Measurements from ENCODE around the gene UCP2.
"Not testable (repeated sequence)": the region's sequence is repeated elsewhere in the genome, so short reads cannot be mapped to it uniquely, and the experiment has no call there.

The UCP2 gene

GRCh38 chr11:73949912-73950311, 32.7 kb downstream of the UCP2 start:
- Histone ChIP-seq H3K36me3 (ENCODE audit: insufficient read depth, low read length) (no peaks in the 10 kb centered on the region), H2AFZ (ENCODE audit: low read length, unreplicated experiment) (no peak overlapping the region), H3K4me3 (ENCODE audit: low read depth, low read length) (no peak overlapping the region), H3K79me2 (ENCODE audit: control insufficient read depth, insufficient read depth, low read length, unreplicated experiment) (no peaks in the 10 kb centered on the region), H3K27ac (ENCODE audit: low read depth, low read length) (no peak overlapping the region), H3K27me3 (ENCODE audit: insufficient read depth, low read length) (no peaks in the 10 kb centered on the region), H3K4me1 (ENCODE audit: control insufficient read depth, insufficient read depth, low read length, unreplicated experiment) (no peaks in the 10 kb centered on the region)

- Histone ChIP-seq H3K4me1 (ENCODE audit: control insufficient read depth, insufficient read depth, low read length, unreplicated experiment) (no peaks in the 10 kb centered on the region), H3K27ac (ENCODE audit: low read depth, low read length) (no peak overlapping the region), H3K79me2 (ENCODE audit: control insufficient read depth, insufficient read depth, low read length, unreplicated experiment) (no peaks in the 10 kb centered on the region), H3K4me3 (ENCODE audit: low read depth, low read length) (no peak overlapping the region), H2AFZ (ENCODE audit: low read length, unreplicated experiment) (no peak overlapping the region), H3K27me3 (ENCODE audit: insufficient read depth, low read length) (no peaks in the 10 kb centered on the region), H3K36me3 (ENCODE audit: insufficient read depth, low read length) (no peaks in the 10 kb centered on the region)
These were observed 33.4 kb downstream of the UCP2 start for GRCh38 chr11:73949246-73949645.

- Histone ChIP-seq H2AFZ (ENCODE audit: low read length, unreplicated experiment) (no peak overlapping the region), H3K36me3 (ENCODE audit: insufficient read depth, low read length) (no peaks in the 10 kb centered on the region), H3K27ac (ENCODE audit: low read depth, low read length) (no peak overlapping the region), H3K27me3 (ENCODE audit: insufficient read depth, low read length) (no peaks in the 10 kb centered on the region), H3K79me2 (ENCODE audit: control insufficient read depth, insufficient read depth, low read length, unreplicated experiment) (no peaks in the 10 kb centered on the region), H3K4me1 (ENCODE audit: control insufficient read depth, insufficient read depth, low read length, unreplicated experiment) (no peaks in the 10 kb centered on the region), H3K4me3 (ENCODE audit: low read depth, low read length) (no peak overlapping the region)
These were observed 35.7 kb downstream of the UCP2 start for GRCh38 chr11:73946798-73947458.

- H3K4me1 ChIP-seq (ENCODE audit: control insufficient read depth, insufficient read depth, low read length, unreplicated experiment), result no peaks in the 10 kb centered on the region
- no peak overlapping the region for H3K4me3 ChIP-seq (ENCODE audit: low read depth, low read length)
- no peaks in the 10 kb centered on the region for H3K27me3 ChIP-seq (ENCODE audit: insufficient read depth, low read length)
- H3K27ac ChIP-seq (ENCODE audit: low read depth, low read length), result no peak overlapping the region
- H3K36me3 ChIP-seq (ENCODE audit: insufficient read depth, low read length), result no peaks in the 10 kb centered on the region
- no peak overlapping the region for H2AFZ ChIP-seq (ENCODE audit: low read length, unreplicated experiment)
- no peaks in the 10 kb centered on the region for H3K79me2 ChIP-seq (ENCODE audit: control insufficient read depth, insufficient read depth, low read length, unreplicated experiment)
These were observed 37.2 kb downstream of the UCP2 start for GRCh38 chr11:73945396-73945795.

DNA sequence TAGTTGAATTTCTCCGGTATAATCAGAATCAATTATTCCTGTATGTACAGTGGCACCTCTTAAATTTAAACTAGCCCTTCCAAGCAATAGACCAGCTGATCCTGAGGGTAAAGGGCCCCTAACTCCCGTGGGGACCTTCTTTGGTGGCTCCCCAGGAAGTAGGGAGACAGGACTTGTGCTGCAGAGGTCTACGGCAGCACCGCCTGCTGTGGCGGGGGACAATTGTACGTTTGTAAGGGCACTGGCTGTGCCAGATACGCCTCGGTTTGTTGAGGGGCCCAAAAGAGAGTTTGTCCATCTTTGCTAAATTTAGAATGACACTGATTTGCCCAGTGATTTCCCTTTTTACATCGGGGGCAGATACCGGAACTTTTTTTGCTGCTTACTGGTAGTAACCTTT, 37.7 kb downstream of the UCP2 start:
- H3K27me3 ChIP-seq (ENCODE audit: insufficient read depth, low read length), result no peaks in the 10 kb centered on the region
- no peaks in the 10 kb centered on the region for H3K79me2 ChIP-seq (ENCODE audit: control insufficient read depth, insufficient read depth, low read length, unreplicated experiment)
- no peak overlapping the region for H3K4me3 ChIP-seq (ENCODE audit: low read depth, low read length)
- no peak overlapping the region for H2AFZ ChIP-seq (ENCODE audit: low read length, unreplicated experiment)
- no peaks in the 10 kb centered on the region for H3K4me1 ChIP-seq (ENCODE audit: control insufficient read depth, insufficient read depth, low read length, unreplicated experiment)
- H3K36me3 ChIP-seq (ENCODE audit: insufficient read depth, low read length), result no peaks in the 10 kb centered on the region
- H3K27ac ChIP-seq (ENCODE audit: low read depth, low read length), result no peak overlapping the region

GRCh38 chr11:73944085-73944484, 38.6 kb downstream of the UCP2 start:
- Histone ChIP-seq H3K27me3 (ENCODE audit: insufficient read depth, low read length) (no peaks in the 10 kb centered on the region), H3K4me3 (ENCODE audit: low read depth, low read length) (no peak overlapping the region), H3K36me3 (ENCODE audit: insufficient read depth, low read length) (no peaks in the 10 kb centered on the region), H3K4me1 (ENCODE audit: control insufficient read depth, insufficient read depth, low read length, unreplicated experiment) (no peaks in the 10 kb centered on the region), H3K79me2 (ENCODE audit: control insufficient read depth, insufficient read depth, low read length, unreplicated experiment) (no peaks in the 10 kb centered on the region), H2AFZ (ENCODE audit: low read length, unreplicated experiment) (no peak overlapping the region), H3K27ac (ENCODE audit: low read depth, low read length) (no peak overlapping the region)

DNA sequence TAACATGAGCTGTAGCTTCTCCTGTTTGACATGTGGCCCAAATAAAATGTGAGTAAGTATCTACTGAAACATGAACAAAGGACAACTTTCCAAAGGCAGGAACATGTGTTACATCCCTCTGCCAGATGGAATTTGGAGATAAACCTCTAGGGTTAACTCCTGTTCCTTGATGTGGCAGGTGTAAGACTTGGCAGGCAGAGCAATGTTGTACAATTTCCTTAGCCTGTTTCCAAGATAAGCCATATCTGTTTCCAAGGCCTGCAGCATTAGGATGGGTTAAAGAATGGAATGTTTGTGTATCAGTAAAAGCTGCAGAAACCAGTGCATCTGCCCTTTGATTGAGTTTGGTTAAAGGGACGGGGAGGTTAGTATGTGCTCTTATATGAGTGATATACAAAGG, 40.6 kb downstream of the UCP2 start:
- Histone ChIP-seq H3K4me3 (ENCODE audit: low read depth, low read length) (no peak overlapping the region), H3K27ac (ENCODE audit: low read depth, low read length) (no peak overlapping the region), H3K27me3 (ENCODE audit: insufficient read depth, low read length) (no peaks in the 10 kb centered on the region), H3K79me2 (ENCODE audit: control insufficient read depth, insufficient read depth, low read length, unreplicated experiment) (no peaks in the 10 kb centered on the region), H3K36me3 (ENCODE audit: insufficient read depth, low read length) (peaks cover 4% of the 10 kb centered on the region; the same call in 1 of the 2 replicates), H3K4me1 (ENCODE audit: control insufficient read depth, insufficient read depth, low read length, unreplicated experiment) (no peaks in the 10 kb centered on the region), H2AFZ (ENCODE audit: low read length, unreplicated experiment) (no peak overlapping the region)

DNA sequence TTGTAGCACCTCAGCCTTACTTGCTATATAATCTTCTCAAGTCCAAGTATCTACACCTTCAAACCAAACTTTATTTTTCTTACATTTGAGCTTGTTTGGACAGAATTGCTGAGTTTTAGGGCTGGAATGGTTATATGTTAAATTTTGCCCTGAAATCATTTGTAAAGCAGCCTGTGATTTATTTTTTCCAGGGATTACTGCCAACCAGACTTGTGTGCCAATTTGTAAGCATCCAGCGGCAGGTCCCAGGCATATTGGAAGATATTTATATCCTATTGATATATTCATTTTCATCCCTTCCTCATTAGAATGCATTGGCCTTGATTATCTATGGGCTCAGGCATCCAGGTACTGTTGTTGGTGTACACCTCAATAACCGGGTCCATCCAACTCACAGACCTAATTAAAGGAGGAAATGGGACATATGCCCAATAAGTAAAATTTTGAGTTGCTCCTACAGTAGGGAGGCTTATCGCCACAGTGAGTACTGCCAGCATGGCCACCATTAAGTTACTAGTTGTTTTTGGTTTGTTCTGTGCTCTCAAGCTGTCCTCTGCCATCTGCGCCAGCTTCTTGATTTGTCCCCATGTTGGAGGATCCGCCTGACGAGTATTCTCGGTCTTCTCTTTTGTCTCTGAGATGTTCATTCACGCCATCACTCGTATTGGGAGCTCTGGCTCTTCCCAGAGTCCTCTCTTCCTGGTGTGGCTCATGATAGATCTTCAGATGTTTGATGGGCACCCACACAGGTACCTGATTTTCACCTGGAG, 41.7 kb downstream of the UCP2 start:
- H3K27me3 ChIP-seq (ENCODE audit: insufficient read depth, low read length), result no peaks in the 10 kb centered on the region
- H3K27ac ChIP-seq (ENCODE audit: low read depth, low read length), result no peak overlapping the region
- no peaks in the 10 kb centered on the region for H3K79me2 ChIP-seq (ENCODE audit: control insufficient read depth, insufficient read depth, low read length, unreplicated experiment)
- H3K36me3 ChIP-seq (ENCODE audit: insufficient read depth, low read length), result peaks cover 4% of the 10 kb centered on the region; the same call in 1 of the 2 replicates
- no peak overlapping the region for H3K4me3 ChIP-seq (ENCODE audit: low read depth, low read length)
- H3K4me1 ChIP-seq (ENCODE audit: control insufficient read depth, insufficient read depth, low read length, unreplicated experiment), result no peaks in the 10 kb centered on the region
- no peak overlapping the region for H2AFZ ChIP-seq (ENCODE audit: low read length, unreplicated experiment)

DNA sequence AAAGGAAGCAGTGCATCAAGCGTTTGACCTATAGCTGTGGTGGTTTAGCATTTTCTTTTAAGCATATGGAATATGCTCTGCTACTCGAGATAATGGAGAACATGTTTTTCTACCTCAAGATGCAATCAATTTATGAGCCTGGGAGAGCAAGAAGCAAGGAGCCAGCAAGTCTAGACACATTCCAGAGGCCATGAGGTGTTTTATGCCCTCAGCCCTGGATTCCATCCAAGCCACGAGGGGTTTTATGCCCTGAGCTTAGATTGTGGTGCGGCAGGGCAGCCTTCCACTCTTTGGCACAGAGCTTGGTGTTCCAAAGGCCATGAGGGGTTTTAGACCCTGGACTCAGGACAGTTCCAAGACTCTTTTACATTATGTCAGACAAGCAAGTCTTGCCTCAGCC, 43.5 kb downstream of the UCP2 start:
- Histone ChIP-seq H3K4me1 (ENCODE audit: control insufficient read depth, insufficient read depth, low read length, unreplicated experiment) (no peaks in the 10 kb centered on the region), H3K36me3 (ENCODE audit: insufficient read depth, low read length) (peaks cover 4% of the 10 kb centered on the region; the same call in 1 of the 2 replicates), H3K27ac (ENCODE audit: low read depth, low read length) (no peak overlapping the region), H3K4me3 (ENCODE audit: low read depth, low read length) (no peak overlapping the region), H3K79me2 (ENCODE audit: control insufficient read depth, insufficient read depth, low read length, unreplicated experiment) (no peaks in the 10 kb centered on the region), H3K27me3 (ENCODE audit: insufficient read depth, low read length) (no peaks in the 10 kb centered on the region), H2AFZ (ENCODE audit: low read length, unreplicated experiment) (no peak overlapping the region)

GRCh38 chr11:73936047-73936446, 46.6 kb downstream of the UCP2 start:
- not testable (repeated sequence) for H3K27me3 ChIP-seq (ENCODE audit: insufficient read depth, low read length); H3K36me3 ChIP-seq (ENCODE audit: insufficient read depth, low read length); H3K79me2 ChIP-seq (ENCODE audit: control insufficient read depth, insufficient read depth, low read length, unreplicated experiment); H2AFZ ChIP-seq (ENCODE audit: low read length, unreplicated experiment); H3K27ac ChIP-seq (ENCODE audit: low read depth, low read length); H3K4me1 ChIP-seq (ENCODE audit: control insufficient read depth, insufficient read depth, low read length, unreplicated experiment); H3K4me3 ChIP-seq (ENCODE audit: low read depth, low read length)

DNA sequence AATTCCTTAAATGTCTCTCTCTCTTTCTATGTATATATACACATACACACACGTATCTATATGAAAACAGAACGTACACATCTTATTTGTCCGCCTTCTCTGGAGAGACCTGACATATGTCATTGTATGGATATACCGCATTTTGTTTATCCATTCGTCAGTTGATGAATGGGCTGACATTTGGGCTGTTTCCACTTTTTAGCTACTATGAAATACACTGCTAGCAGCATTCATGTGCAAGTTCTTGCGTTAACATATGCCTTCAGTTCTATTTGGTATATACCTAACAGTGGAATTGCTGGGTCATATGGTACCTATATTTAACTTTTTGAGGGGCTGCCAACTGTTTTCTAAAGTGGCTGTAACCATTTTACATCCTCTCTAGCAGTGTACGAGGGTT, 49.9 kb downstream of the UCP2 start:
- Histone ChIP-seq H3K79me2 (ENCODE audit: control insufficient read depth, insufficient read depth, low read length, unreplicated experiment) (no peaks in the 10 kb centered on the region), H3K4me3 (ENCODE audit: low read depth, low read length) (no peak overlapping the region), H2AFZ (ENCODE audit: low read length, unreplicated experiment) (no peak overlapping the region), H3K27me3 (ENCODE audit: insufficient read depth, low read length) (no peaks in the 10 kb centered on the region), H3K36me3 (ENCODE audit: insufficient read depth, low read length) (peaks cover 5% of the 10 kb centered on the region; the same call in 1 of the 2 replicates), H3K4me1 (ENCODE audit: control insufficient read depth, insufficient read depth, low read length, unreplicated experiment) (no peaks in the 10 kb centered on the region), H3K27ac (ENCODE audit: low read depth, low read length) (no peak overlapping the region)
